OCI-LY3 (cell line): Measurements from ENCODE around the gene ADAM11.

Experiments used
- H2AFZ ChIP-seq: fragments of 200-600, 300-600 bp; shearing (Covaris generic); 2 replicates; pipeline ENCODE4 v1.6.0; 2014; ENCODE audit warnings: antibody characterized with exemption, low read depth, low read length
- H3K27ac ChIP-seq: fragments of 200-600, 300-600 bp; sonication (generic); 2 replicates; pipeline ENCODE4 v1.5.1; 2014; ENCODE audit warnings: mild to moderate bottlenecking, low read length, moderate library complexity, mixed read lengths
- H3K27me3 ChIP-seq: fragments of 200-600, 300-600 bp; sonication (generic); 2 replicates; pipeline ENCODE4 v1.6.1; 2014; ENCODE audit warnings: low read depth, low read length, mixed read lengths
- H3K36me3 ChIP-seq: fragments of 200-600, 300-600 bp; sonication (generic); replicated peaks from 2 replicates; pipeline ENCODE3; 2014; ENCODE audit warnings: low read depth, low read length, mixed read lengths
- H3K4me1 ChIP-seq: fragments of 300-600, 200-600 bp; sonication (generic); 2 replicates; pipeline ENCODE4 v1.6.1; 2014; ENCODE audit warnings: low read length, mixed read lengths
- H3K4me2 ChIP-seq: fragments of 200-600, 300-600 bp; sonication (generic); 2 replicates; pipeline ENCODE4 v1.6.1; 2014; ENCODE audit warnings: low read length, mixed read lengths
- H3K4me3 ChIP-seq: fragments of 300-600, 200-600 bp; sonication (generic); 2 replicates; pipeline ENCODE4 v1.5.1; 2014; ENCODE audit warnings: antibody characterized with exemption, mild to moderate bottlenecking, low read length, moderate library complexity
- H3K79me2 ChIP-seq: fragments of 300-600, 200-600 bp; shearing (Covaris generic); 2 replicates; pipeline ENCODE4 v1.6.1; 2014; ENCODE audit warnings: mild to moderate bottlenecking, low read length, mixed read lengths
- H3K9ac ChIP-seq: fragments of 300-600, 200-600 bp; shearing (Covaris generic); 2 replicates; pipeline ENCODE4 v1.6.0; 2014; ENCODE audit warnings: mild to moderate bottlenecking, low read length, moderate library complexity
- H3K9me3 ChIP-seq: fragments of 200-600, 300-600 bp; shearing (Covaris generic); 2 replicates; pipeline ENCODE4 v1.6.1; 2014; ENCODE audit warnings: low read length, mixed read lengths; ENCODE audit not compliant: insufficient read depth
- H4K20me1 ChIP-seq: fragments of 200-600, 300-600 bp; sonication (generic); 2 replicates; pipeline ENCODE4 v1.6.1; 2016; ENCODE audit warnings: low read length, mixed read lengths; ENCODE audit not compliant: insufficient read depth
- EZH2phosphoT487 ChIP-seq: fragments of 200-600 bp; shearing (Covaris generic); IDR thresholded peaks from 2 replicates; pipeline ENCODE4 v1.6.1; 2018; ENCODE audit warnings: antibody characterized with exemption, mixed run types, low read depth
- TF ChIP-seq, protein P1 (sequence below): fragments of 200-600, 300-600 bp; sonication (generic); IDR thresholded peaks from 2 replicates; pipeline ENCODE4 v1.5.1; 2014; ENCODE audit warnings: antibody characterized with exemption, low read length, low read depth

The ADAM11 gene

DNA sequence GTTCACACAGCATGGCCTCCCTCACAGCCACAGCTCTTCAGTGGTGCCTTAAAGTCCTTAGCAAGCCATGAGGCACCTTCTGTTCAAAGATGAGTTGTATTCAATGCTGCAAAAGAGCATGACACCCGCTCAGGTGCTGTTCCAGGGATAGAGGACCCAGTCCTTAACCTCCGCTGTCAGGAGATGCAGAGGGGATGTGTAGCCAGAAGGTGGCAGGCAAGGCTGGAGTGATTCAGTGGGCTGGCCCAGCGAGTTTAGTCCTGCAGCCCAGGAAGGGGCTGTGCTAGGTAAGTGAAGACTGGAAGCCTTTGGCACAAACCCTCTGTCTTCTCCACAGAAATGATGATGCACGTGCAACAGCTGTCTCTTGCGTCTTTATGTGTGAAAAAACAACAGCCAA lies 25.0 kb upstream of the ADAM11 start:
- Histone ChIP-seq H3K4me2 (no peak overlapping the region), H3K27ac (peak overlapping the region; percentile 23; the same call in 1 of the 2 replicates), H3K36me3 (peaks cover 23% of the 10 kb centered on the region), H4K20me1 (no peaks in the 10 kb centered on the region), H3K4me1 (peaks cover 21% of the 10 kb centered on the region), H3K27me3 (no peaks in the 10 kb centered on the region), H3K4me3 (no peak overlapping the region), H2AFZ (no peak overlapping the region), H3K79me2 (no peaks in the 10 kb centered on the region), H3K9ac (no peak overlapping the region), H3K9me3 (no peaks in the 10 kb centered on the region)
- TF ChIP-seq EZH2phosphoT487, result no peak
- TF ChIP-seq, protein P1, sequence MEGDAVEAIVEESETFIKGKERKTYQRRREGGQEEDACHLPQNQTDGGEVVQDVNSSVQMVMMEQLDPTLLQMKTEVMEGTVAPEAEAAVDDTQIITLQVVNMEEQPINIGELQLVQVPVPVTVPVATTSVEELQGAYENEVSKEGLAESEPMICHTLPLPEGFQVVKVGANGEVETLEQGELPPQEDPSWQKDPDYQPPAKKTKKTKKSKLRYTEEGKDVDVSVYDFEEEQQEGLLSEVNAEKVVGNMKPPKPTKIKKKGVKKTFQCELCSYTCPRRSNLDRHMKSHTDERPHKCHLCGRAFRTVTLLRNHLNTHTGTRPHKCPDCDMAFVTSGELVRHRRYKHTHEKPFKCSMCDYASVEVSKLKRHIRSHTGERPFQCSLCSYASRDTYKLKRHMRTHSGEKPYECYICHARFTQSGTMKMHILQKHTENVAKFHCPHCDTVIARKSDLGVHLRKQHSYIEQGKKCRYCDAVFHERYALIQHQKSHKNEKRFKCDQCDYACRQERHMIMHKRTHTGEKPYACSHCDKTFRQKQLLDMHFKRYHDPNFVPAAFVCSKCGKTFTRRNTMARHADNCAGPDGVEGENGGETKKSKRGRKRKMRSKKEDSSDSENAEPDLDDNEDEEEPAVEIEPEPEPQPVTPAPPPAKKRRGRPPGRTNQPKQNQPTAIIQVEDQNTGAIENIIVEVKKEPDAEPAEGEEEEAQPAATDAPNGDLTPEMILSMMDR, result peak; percentile 70

DNA sequence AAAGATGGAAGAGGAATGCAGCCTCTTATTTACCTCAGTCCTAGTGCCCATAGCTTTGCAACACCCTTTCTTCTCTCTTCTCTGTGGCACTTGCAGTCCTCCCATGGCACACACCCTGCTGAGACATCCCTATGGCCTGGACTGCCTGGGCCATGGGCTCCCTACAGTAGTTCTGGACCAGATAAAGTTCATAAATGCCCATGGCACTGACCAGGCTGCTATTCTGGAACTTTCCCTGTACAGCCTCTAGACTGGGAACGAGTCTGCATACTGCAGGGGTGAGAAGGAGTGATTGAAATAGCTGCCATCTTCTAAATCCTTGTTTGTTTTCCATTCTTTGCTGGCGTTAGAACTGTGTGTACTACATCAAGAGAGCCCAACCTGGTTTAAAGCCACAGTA lies 24.5 kb upstream of the ADAM11 start:
- TF ChIP-seq, protein P1, result no peak
- TF ChIP-seq EZH2phosphoT487, result no peak
- peaks cover 23% of the 10 kb centered on the region for H3K36me3 ChIP-seq
- no peak overlapping the region for H3K9ac ChIP-seq
- peaks cover 27% of the 10 kb centered on the region for H3K4me1 ChIP-seq
- H3K4me3 ChIP-seq, result no peak overlapping the region
- no peaks in the 10 kb centered on the region for H3K27me3 ChIP-seq
- H2AFZ ChIP-seq, result no peak overlapping the region
- H3K27ac ChIP-seq, result no peak overlapping the region
- H4K20me1 ChIP-seq, result no peaks in the 10 kb centered on the region
- H3K9me3 ChIP-seq, result no peaks in the 10 kb centered on the region
- no peaks in the 10 kb centered on the region for H3K79me2 ChIP-seq
- H3K4me2 ChIP-seq, result no peak overlapping the region

DNA sequence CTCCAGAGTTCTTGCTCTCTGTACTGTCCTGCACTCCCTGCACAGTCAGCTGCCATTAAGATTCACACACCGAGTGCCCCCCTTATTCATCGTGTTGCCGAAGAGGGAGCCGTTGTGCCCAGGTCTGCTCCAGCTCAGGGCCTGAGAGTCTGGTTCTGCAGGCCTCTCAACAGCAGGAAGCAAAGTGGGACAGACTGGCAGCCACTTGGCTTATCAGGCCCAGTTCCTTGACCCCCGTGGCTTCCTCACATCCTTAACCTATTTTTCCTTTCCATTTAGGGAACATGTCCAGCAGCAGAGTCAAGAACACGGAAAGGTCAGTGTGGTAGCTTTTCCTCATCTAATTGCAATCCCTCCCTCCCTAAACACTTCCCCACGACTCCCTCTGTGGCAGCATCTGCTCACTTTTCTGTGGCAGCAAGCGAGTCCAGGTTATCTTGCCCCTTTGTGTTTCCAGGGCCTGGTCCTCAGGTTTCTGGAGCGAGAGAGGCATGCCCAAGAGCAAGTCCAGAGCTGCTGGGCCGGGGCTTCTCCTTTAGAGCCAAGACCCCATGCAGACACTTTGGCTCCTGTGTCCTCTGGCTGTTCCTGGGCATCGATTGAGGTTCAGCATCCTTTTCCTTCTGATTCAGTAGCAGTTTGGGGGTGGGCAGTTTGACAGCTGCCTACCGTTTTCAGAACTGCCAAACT lies 22.1 kb upstream of the ADAM11 start:
- Histone ChIP-seq H2AFZ (no peak overlapping the region), H3K36me3 (peaks cover 26% of the 10 kb centered on the region), H3K27me3 (no peaks in the 10 kb centered on the region), H3K9ac (no peak overlapping the region), H3K4me3 (no peak overlapping the region), H4K20me1 (no peaks in the 10 kb centered on the region), H3K4me2 (no peak overlapping the region), H3K27ac (peak overlapping the region; percentile 96), H3K9me3 (no peaks in the 10 kb centered on the region), H3K79me2 (no peaks in the 10 kb centered on the region), H3K4me1 (peaks cover 35% of the 10 kb centered on the region)
- TF ChIP-seq EZH2phosphoT487, result no peak
- TF ChIP-seq, protein P1, result no peak

DNA sequence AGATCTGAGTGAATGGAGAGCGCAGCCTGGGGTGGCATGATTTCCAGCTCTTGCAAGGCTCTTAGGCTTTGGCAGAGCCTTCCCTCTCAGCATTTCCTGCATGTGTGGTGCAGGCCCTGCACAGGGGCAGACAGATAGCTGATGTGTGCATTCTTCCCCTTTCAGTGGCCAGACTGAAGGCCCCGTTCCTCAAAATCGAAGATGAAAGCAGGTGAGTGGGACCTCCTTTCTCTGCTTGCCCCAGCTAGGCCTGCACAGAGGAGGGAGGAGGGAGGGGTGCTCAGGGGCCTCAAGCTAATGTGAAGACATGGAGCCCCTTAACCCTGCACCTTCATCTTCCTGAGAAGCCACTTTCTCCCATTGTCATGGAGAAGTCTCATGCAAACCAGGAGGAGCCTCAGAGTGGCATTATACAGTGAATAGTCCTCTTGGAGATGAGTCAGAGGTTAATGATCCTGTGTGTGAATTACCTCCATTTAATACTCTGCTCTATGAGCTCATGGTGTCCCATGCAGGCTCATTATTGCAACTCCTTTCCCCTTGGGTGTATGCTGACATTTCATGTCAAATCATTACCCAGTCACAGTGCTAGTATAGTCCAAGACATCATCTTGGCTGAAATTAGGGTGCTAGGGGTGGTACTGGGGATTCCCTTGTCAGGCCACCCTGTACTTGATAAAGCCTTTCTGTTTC lies 20.4 kb upstream of the ADAM11 start:
- TF ChIP-seq, protein P1, result no peak
- no peak for TF ChIP-seq EZH2phosphoT487
- no peaks in the 10 kb centered on the region for H4K20me1 ChIP-seq
- no peaks in the 10 kb centered on the region for H3K79me2 ChIP-seq
- H3K9ac ChIP-seq, result peak overlapping the region; percentile 61
- H3K4me3 ChIP-seq, result peak overlapping the region; percentile 46
- no peaks in the 10 kb centered on the region for H3K27me3 ChIP-seq
- no peaks in the 10 kb centered on the region for H3K9me3 ChIP-seq
- H3K36me3 ChIP-seq, result peaks cover 21% of the 10 kb centered on the region
- H3K27ac ChIP-seq, result peak overlapping the region; percentile 96
- peaks cover 35% of the 10 kb centered on the region for H3K4me1 ChIP-seq
- H3K4me2 ChIP-seq, result peak overlapping the region; percentile 72
- H2AFZ ChIP-seq, result no peak overlapping the region
